Pancreas (tissue), 10 donors: ENCODE results near the gene SLC5A8. TPM values are rescaled to one million over a fixed set of nuclear protein-coding genes. Genes with fewer than 3 reads are reported as not detected.

ENCODE experiments used
- ATAC-seq, 4 donors: fragments of 200-7000 bp; cut with Tn5 transposase; one replicate each; pipeline versions ENCODE4 v1.8.0 to v1.9.1; 2020; ENCODE audit warnings: mild to moderate bottlenecking in 4 of 4, moderate library complexity in 4 of 4
- DNase-seq, 6 donors: peaks; one replicate each; pipeline ENCODE4 v3.0.0-alpha.2; 2020
- FAIRE-seq: peaks from 2 replicates; lab custom pipeline; 2012; peaks lifted over from hg19 to GRCh38; lab: Jason Lieb, UNC
- H3K27ac ChIP-seq, 4 donors: fragments of 200-600 bp; sonication (generic); 1 replicate in 3 of 4; 2 replicates in 1 of 4; pipeline versions ENCODE4 v1.5.0 to v1.8.0; 2020
- H3K27me3 ChIP-seq, 4 donors: fragments of 200-600 bp; one replicate each; pipeline ENCODE4 v1.8.0; 2021
- H3K36me3 ChIP-seq, 3 donors: fragments of 200-600 bp; sonication (generic) in 1 of 3; one replicate each; pipeline versions ENCODE4 v1.5.0 to v1.8.0; 2020 to 2021
- H3K4me1 ChIP-seq, 3 donors: fragments of 200-600 bp; one replicate each; pipeline ENCODE4 v1.8.0; 2021
- H3K4me3 ChIP-seq, 4 donors: fragments of 200-600 bp; sonication (generic) in 2 of 4; one replicate each; pipeline versions ENCODE4 v1.5.0 to v1.8.0; 2020 to 2021
- H3K9me3 ChIP-seq, 4 donors: fragments of 200-600 bp; one replicate each; pipeline ENCODE4 v1.8.0; 2021
- CTCF ChIP-seq, 4 donors: fragments of 200-600 bp; sonication (generic) in 3 of 4; IDR thresholded peaks; one replicate each; pipeline versions ENCODE4 v1.5.0 to v1.8.0; 2021; ENCODE audit warnings: antibody characterized with exemption in 4 of 4
- WGBS, 2 donors: extraction: QIAGEN DNeasy Blood & Tissue Kit; methylation state at CpG; one replicate each; pipeline ENCODE4 v1.1.7; 2013; 5-methylcytosine and 5-hydroxymethylcytosine counted together
- intact Hi-C, 3 donors: fragments of 100-400 bp; cut with DNase I; formaldehyde crosslinking; loops; one replicate each; pipeline versions ENCODE4 v1.11.1 to v1.14.2; 2022
- polyA plus RNA-seq, 2 donors: library from polyadenylated mRNA; stranded (reverse); fragments of 200-250 nt; gene quantifications; one replicate each; pipeline ENCODE4 v1.2.3, GENCODE V29; 2013
- total RNA-seq, 6 donors: library from RNA; stranded (reverse); fragmentation: NEBNext Ultra II Directional in 4 of 6; extraction: Animal tissue kit (Norgen Biotek cat#: 25700) in 4 of 6; gene quantifications; one replicate each; pipeline versions ENCODE4 v1.2.1 to v1.2.4, GENCODE V29; 2021 to 2023
- donor health status: healthy with polysubstance abuse.
- donor health status: DM: no; HTN: no; CAD: no; lungs with moderate emphysema.
- donor health status: DM: no; HTN: no; CAD: no.
- donor health status: control.
- donor health status: control.
- donor health status: Bipolar disorder and iron deficiency.
- donor health status: DM: yes; HTN: yes; CAD: no.
- donor health status: DM: no; HTN: no; CAD: no.
- donor health status: DM: no; HTN: no; CAD: no.
- donor health status: DM: yes; HTN: yes; CAD: no.

SLC5A8 gene, protein sequence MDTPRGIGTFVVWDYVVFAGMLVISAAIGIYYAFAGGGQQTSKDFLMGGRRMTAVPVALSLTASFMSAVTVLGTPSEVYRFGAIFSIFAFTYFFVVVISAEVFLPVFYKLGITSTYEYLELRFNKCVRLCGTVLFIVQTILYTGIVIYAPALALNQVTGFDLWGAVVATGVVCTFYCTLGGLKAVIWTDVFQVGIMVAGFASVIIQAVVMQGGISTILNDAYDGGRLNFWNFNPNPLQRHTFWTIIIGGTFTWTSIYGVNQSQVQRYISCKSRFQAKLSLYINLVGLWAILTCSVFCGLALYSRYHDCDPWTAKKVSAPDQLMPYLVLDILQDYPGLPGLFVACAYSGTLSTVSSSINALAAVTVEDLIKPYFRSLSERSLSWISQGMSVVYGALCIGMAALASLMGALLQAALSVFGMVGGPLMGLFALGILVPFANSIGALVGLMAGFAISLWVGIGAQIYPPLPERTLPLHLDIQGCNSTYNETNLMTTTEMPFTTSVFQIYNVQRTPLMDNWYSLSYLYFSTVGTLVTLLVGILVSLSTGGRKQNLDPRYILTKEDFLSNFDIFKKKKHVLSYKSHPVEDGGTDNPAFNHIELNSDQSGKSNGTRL
- total RNA-seq (under 1 TPM in 2 of 6 donors, not detected in 4; 0.06 to 0.09 TPM), polyA plus RNA-seq (under 1 TPM in 1 of 2 donors, not detected in 1; 0.07 TPM)

DNA sequence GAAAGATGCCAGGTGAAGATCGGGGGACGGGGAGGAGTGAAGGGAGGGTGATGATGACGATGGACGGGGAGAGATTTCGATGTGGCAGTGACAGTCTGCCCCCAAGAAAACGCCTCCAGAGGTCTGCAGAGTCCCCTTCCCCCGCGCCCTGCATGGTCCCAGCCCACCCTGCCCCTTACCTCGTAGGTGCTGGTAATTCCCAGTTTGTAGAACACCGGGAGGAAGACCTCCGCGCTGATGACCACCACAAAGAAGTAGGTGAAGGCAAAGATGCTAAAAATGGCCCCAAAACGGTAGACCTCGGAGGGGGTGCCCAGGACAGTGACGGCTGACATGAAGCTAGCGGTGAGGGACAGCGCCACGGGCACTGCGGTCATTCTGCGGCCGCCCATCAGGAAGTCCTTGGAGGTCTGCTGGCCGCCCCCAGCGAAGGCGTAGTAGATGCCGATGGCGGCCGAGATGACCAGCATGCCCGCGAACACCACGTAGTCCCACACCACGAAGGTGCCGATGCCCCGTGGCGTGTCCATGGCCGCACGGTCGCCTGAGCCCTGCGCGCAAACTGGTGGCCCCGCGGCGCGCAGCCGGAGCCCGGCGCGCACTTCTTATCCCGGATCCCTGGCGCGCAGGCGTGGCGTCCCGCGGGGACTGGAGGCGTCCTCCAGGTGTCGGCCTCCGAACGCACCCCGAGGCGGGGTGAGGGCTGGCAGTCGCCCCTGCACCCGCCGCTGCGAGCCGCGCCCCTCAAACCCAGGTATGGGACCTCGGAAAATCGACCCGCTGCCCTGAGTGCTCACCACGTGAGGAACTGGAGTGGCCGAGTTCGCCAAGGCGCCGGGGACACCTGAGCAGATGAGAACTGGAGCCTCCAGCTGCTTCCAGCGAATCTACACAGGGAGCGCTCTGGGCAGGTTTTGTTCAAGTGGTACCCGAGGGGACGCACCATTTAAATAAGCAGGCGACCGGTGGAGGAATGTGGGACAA lies at the start of gene SLC5A8:
Gene SLC5A8, minus strand, starts transcription at position 920 of the 984 bp plus-strand sequence. Its CDS starts 390 bp downstream, at position 530.
- H3K27me3 ChIP-seq = peaks cover 0 to 20% (median 0%) of the 10 kb centered on the region in 4 donors
- intact Hi-C loops = no loop called here
- WGBS, 2 donors = 5 to 6% methylated on average over 78 to 80 of the region's 80 CpGs
- DNase-seq = peak in 2 of 6 donors; percentile 41 to 58
- no peak for FAIRE-seq
- TF ChIP-seq CTCF (IDR thresholded peaks at IDR 0.05) = no peak
- H3K4me1 ChIP-seq = peaks cover 0 to 4% (median 0%) of the 10 kb centered on the region in 3 donors
- no peaks in the 10 kb centered on the region for H3K36me3 ChIP-seq
- no peaks in the 10 kb centered on the region for H3K9me3 ChIP-seq
- no peak within 1 kb of the TSS for H3K27ac ChIP-seq
- ATAC-seq = peak in 3 of 4 donors; percentile 18 to 49 (median 22)
- H3K4me3 ChIP-seq = peak within 1 kb of the TSS in 2 of 4 donors; percentile 17 to 33

GRCh38 chr12:101257357-101257756 lies 47.3 kb upstream of the SLC5A8 start:
- ATAC-seq = no peak
- DNase-seq = no peak
- Histone ChIP-seq H3K27me3 (no peaks in the 10 kb centered on the region), H3K9me3 (no peaks in the 10 kb centered on the region), H3K27ac (no peak overlapping the region), H3K4me3 (no peak overlapping the region), H3K36me3 (no peaks in the 10 kb centered on the region), H3K4me1 (no peaks in the 10 kb centered on the region)
- 58 to 69% methylated on average over 4 of the region's 4 CpGs for WGBS, 2 donors
- FAIRE-seq = no peak
- no peak for TF ChIP-seq CTCF (IDR thresholded peaks at IDR 0.05)
- intact Hi-C loops = no loop called here

DNA sequence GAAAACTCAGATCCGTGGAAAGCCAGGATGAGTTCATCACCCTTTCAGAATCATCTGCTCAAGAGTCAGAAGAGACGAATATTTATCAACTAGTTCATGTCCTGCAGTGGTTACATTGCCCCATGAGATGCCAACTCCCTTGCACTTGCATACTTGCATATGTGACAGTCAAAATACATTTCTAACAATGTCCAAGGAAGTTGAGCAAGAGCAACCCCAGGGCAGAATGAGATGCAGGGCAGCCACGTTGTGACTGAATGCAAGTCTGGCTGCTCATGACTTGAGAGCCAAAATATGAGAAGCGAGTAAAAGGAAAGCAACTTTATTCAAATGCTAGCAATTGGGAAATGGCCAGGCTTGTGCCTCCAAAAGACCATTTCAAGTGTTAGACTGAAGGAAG lies 46.2 kb upstream of the SLC5A8 start:
- intact Hi-C loops = no loop called here
- no peak for DNase-seq
- Histone ChIP-seq H3K4me1 (no peaks in the 10 kb centered on the region), H3K4me3 (no peak overlapping the region), H3K9me3 (no peaks in the 10 kb centered on the region), H3K27me3 (no peaks in the 10 kb centered on the region), H3K27ac (no peak overlapping the region), H3K36me3 (no peaks in the 10 kb centered on the region)
- 48 to 62% methylated on average over 4 of the region's 4 CpGs for WGBS, 2 donors
- ATAC-seq = no peak
- no peak for FAIRE-seq
- no peak for TF ChIP-seq CTCF (IDR thresholded peaks at IDR 0.05)

GRCh38 chr12:101243616-101244015 lies 33.6 kb upstream of the SLC5A8 start:
- 69 to 82% methylated on average over 2 of the region's 2 CpGs for WGBS, 2 donors

More at GRCh38 chr12:101243616-101244015, 33.6 kb upstream of the SLC5A8 start:
- H3K27ac ChIP-seq = peak overlapping the region in 1 of 4 donors; percentile 2
- H3K27me3 ChIP-seq = no peaks in the 10 kb centered on the region
- no peaks in the 10 kb centered on the region for H3K4me1 ChIP-seq
- no peak overlapping the region for H3K4me3 ChIP-seq
- FAIRE-seq = no peak
- no peak for ATAC-seq
- TF ChIP-seq CTCF (IDR thresholded peaks at IDR 0.05) = no peak
- H3K36me3 ChIP-seq = no peaks in the 10 kb centered on the region
- no peaks in the 10 kb centered on the region for H3K9me3 ChIP-seq
- DNase-seq = no peak
- intact Hi-C loops = no loop called here
